B cell (primary cell): Measurements from ENCODE around the gene C14orf119.

Source experiments
- CTCF ChIP-seq: fragments of 200-600 bp; IDR thresholded peaks from one replicate; pipeline ENCODE4 v1.8.0; 2022; ENCODE audit warnings: antibody characterized with exemption, mild to moderate bottlenecking
- EZH2 ChIP-seq: IDR thresholded peaks from 2 replicates; pipeline ENCODE4 v1.6.1; 2012; ENCODE audit warnings: borderline replicate concordance, low read depth, mild to moderate bottlenecking, moderate library complexity, low read length; ENCODE audit not compliant: insufficient read depth, poor library complexity, severe bottlenecking

GRCh38 chr14:23062002-23062401 lies 33.3 kb upstream of the C14orf119 start:
- TF ChIP-seq CTCF = no peak
- no peak for TF ChIP-seq EZH2
